OCI-LY7 (cell line): Measurements from ENCODE around the gene TTC24. TPM values are rescaled to one million over a fixed set of nuclear protein-coding genes. Genes with fewer than 3 reads are reported as not detected.

Experiments used
- BruUV-seq: library from RNA; stranded (reverse); fragments of 400-500 nt; replicated peaks from 2 replicates; lab custom pipeline; 2021; lab: Mats Ljungman, UMichigan
- CTCF ChIA-PET: fragments of 300-600 bp; sonication (Branson Sonifier 250); formaldehyde crosslinking; loops from one replicate; lab custom pipeline; 2022; ENCODE audit warnings: antibody characterized with exemption; ENCODE audit not compliant: unreplicated experiment; lab: Charles Lee
- POLR2A ChIA-PET: fragments of 300-600 bp; sonication (Branson Sonifier 250); formaldehyde crosslinking; loops from one replicate; lab custom pipeline; 2022; ENCODE audit warnings: antibody characterized with exemption; lab: Charles Lee
- DNase-seq: peaks from one replicate; pipeline ENCODE4 v3.0.0-alpha.2; 2015; ENCODE audit warnings: low spot score
- H2AFZ ChIP-seq: fragments of 200-600 bp; sonication (generic), shearing (Covaris generic); 2 replicates; pipeline ENCODE4 v1.6.1; 2014; ENCODE audit warnings: mild to moderate bottlenecking, antibody characterized with exemption, low read length, moderate library complexity
- H3K27ac ChIP-seq: fragments of 200-600 bp; sonication (generic); 2 replicates; pipeline ENCODE4 v1.5.1; 2014; ENCODE audit warnings: mixed run types, low read depth, mild to moderate bottlenecking, moderate library complexity, low read length, inconsistent platforms; ENCODE audit not compliant: poor library complexity, severe bottlenecking
- H3K36me3 ChIP-seq: fragments of 200-600 bp; sonication (generic); 2 replicates; pipeline ENCODE4 v1.6.1; 2014; ENCODE audit warnings: mild to moderate bottlenecking, antibody characterized with exemption, low read length, moderate library complexity, mixed read lengths; ENCODE audit not compliant: insufficient read depth
- H3K4me1 ChIP-seq: fragments of 200-600 bp; sonication (generic); 2 replicates; pipeline ENCODE4 v1.5.1; 2014; ENCODE audit warnings: mild to moderate bottlenecking, low read length; ENCODE audit not compliant: insufficient read depth, poor library complexity, severe bottlenecking
- H3K4me2 ChIP-seq: fragments of 200-600 bp; sonication (generic); 2 replicates; pipeline ENCODE4 v1.6.1; 2014; ENCODE audit warnings: mild to moderate bottlenecking, low read length
- H3K4me3 ChIP-seq: fragments of 200-600 bp; sonication (generic); 2 replicates; pipeline ENCODE4 v1.5.1; 2014; ENCODE audit warnings: mild to moderate bottlenecking, low read depth, low read length; ENCODE audit not compliant: poor library complexity, severe bottlenecking
- H3K79me2 ChIP-seq: fragments of 200-600 bp; sonication (generic); 2 replicates; pipeline ENCODE4 v1.6.1; 2016; ENCODE audit warnings: low read depth, mild to moderate bottlenecking, low read length, moderate library complexity, mixed read lengths; ENCODE audit not compliant: insufficient read depth
- H3K9me2 ChIP-seq: fragments of 200-600 bp; sonication (generic); 2 replicates; pipeline ENCODE4 v1.6.1; 2016; ENCODE audit warnings: mild to moderate bottlenecking, low read length, mixed read lengths; ENCODE audit not compliant: insufficient read depth
- H3K9me3 ChIP-seq: fragments of 200-600 bp; sonication (generic); 2 replicates; pipeline ENCODE4 v1.6.1; 2014; ENCODE audit warnings: mild to moderate bottlenecking, mixed run types, low read length, mixed read lengths
- H4K20me1 ChIP-seq: fragments of 200-600 bp; sonication (generic); 2 replicates; pipeline ENCODE4 v1.6.1; 2014; ENCODE audit warnings: mild to moderate bottlenecking, antibody characterized with exemption, low read length, moderate library complexity, mixed read lengths; ENCODE audit not compliant: insufficient read depth
- EZH2phosphoT487 ChIP-seq: fragments of 200-600 bp; sonication (generic); IDR thresholded peaks from 2 replicates; pipeline ENCODE4 v1.6.1; 2018; ENCODE audit warnings: low read depth, borderline replicate concordance, mild to moderate bottlenecking, mixed run types, antibody characterized with exemption, low read length, moderate library complexity, mixed read lengths
- intact Hi-C: fragments of 100-400 bp; cut with micrococcal nuclease; formaldehyde crosslinking; loops from one replicate; pipeline ENCODE4 v1.10.0; 2022; ENCODE audit not compliant: unreplicated experiment
- total RNA-seq, 2 experiments: library from RNA; depleted of rRNA in 1 of 2; stranded (reverse); fragments of >200 nt in 1 of 2; shearing (Covaris generic) in 1 of 2; gene quantifications; 2 replicates each; pipeline ENCODE4 v1.2.3, GENCODE V29; 2014 to 2022
- TF ChIP-seq, protein P1 (sequence below): fragments of 200-600 bp; sonication (generic); conservative IDR thresholded peaks from 2 replicates; pipeline ENCODE4 v1.5.1; 2014; ENCODE audit warnings: mild to moderate bottlenecking, antibody characterized with exemption, low read length, moderate library complexity, mixed read lengths

Gene TTC24
- total RNA-seq, 2 experiments from 2014 or later = 2.8 to 11.9 TPM

DNA sequence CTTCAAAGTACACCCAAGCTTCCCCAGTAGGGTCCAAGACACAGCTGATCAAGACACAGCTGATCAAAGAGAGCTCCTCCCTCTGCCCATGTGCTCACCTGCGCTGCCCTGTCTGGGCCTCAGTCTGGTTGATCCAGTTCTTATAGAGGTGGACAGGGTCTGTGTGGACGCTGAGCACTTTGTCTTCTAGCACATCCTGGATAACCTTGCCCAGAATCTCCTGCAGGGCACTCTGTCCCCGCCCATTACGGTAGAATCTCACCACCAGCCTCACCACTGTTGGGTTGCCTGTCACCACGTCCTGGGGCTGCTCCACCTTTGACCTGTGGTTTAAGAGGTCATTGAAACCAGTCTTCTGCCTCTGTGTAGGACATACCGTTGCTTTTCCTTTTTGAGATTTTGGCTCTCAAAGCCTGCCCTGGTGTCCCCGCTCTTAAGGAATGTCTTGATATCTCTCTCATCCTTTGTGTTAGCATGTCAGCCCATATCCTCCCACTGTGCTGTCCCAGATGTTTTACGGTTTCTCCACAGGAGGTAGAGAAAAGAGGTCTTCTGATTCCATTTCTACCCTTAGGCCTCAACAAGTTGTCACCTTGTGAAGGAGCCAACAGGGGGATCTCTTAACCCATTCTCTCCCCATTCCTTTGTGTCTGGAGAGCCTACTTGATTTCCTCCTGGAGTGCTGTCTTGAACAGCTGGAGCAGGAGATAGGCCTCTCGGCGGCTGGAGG lies 40.6 kb upstream of the TTC24 start:
- intact Hi-C loops = no loop called here
- no peak overlapping the region for H2AFZ ChIP-seq
- H3K9me3 ChIP-seq = no peaks in the 10 kb centered on the region
- POLR2A ChIA-PET = interaction anchor here (3.9 kb wide), 1 partner anchor 14 kb away, joined by 17 read pairs; no protein-coding TSS in a partner anchor
- H4K20me1 ChIP-seq = no peaks in the 10 kb centered on the region
- no peaks in the 10 kb centered on the region for H3K4me1 ChIP-seq
- TF ChIP-seq, protein P1, sequence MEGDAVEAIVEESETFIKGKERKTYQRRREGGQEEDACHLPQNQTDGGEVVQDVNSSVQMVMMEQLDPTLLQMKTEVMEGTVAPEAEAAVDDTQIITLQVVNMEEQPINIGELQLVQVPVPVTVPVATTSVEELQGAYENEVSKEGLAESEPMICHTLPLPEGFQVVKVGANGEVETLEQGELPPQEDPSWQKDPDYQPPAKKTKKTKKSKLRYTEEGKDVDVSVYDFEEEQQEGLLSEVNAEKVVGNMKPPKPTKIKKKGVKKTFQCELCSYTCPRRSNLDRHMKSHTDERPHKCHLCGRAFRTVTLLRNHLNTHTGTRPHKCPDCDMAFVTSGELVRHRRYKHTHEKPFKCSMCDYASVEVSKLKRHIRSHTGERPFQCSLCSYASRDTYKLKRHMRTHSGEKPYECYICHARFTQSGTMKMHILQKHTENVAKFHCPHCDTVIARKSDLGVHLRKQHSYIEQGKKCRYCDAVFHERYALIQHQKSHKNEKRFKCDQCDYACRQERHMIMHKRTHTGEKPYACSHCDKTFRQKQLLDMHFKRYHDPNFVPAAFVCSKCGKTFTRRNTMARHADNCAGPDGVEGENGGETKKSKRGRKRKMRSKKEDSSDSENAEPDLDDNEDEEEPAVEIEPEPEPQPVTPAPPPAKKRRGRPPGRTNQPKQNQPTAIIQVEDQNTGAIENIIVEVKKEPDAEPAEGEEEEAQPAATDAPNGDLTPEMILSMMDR = no peak
- no peak for TF ChIP-seq EZH2phosphoT487
- no peak overlapping the region for H3K27ac ChIP-seq
- BruUV-seq = no TSS peak
- H3K4me3 ChIP-seq = no peak overlapping the region
- no peaks in the 10 kb centered on the region for H3K9me2 ChIP-seq
- CTCF ChIA-PET = no interaction called here
- H3K36me3 ChIP-seq = peaks cover 34% of the 10 kb centered on the region
- no peak overlapping the region for H3K4me2 ChIP-seq
- H3K79me2 ChIP-seq = no peaks in the 10 kb centered on the region
- no peak for DNase-seq

GRCh38 chr1:156539818-156540355 lies 39.6 kb upstream of the TTC24 start:
- no peaks in the 10 kb centered on the region for H3K4me1 ChIP-seq
- no peaks in the 10 kb centered on the region for H3K9me2 ChIP-seq
- no peak overlapping the region for H3K27ac ChIP-seq
- no peaks in the 10 kb centered on the region for H4K20me1 ChIP-seq
- H3K9me3 ChIP-seq = no peaks in the 10 kb centered on the region
- DNase-seq = no peak
- H3K79me2 ChIP-seq = no peaks in the 10 kb centered on the region
- ChIA-PET CTCF (no interaction called here), POLR2A (no interaction called here)
- H3K4me3 ChIP-seq = no peak overlapping the region
- no peak overlapping the region for H2AFZ ChIP-seq
- BruUV-seq = no TSS peak
- TF ChIP-seq, protein P1 = no peak
- no peak for TF ChIP-seq EZH2phosphoT487
- no peak overlapping the region for H3K4me2 ChIP-seq
- H3K36me3 ChIP-seq = peaks cover 25% of the 10 kb centered on the region
- intact Hi-C loops = no loop called here

GRCh38 chr1:156540955-156541354 lies 38.6 kb upstream of the TTC24 start:
- ChIA-PET CTCF (interaction anchor here (0.5 kb wide), 1 partner anchor 84 kb away, joined by 3 read pairs; no protein-coding TSS in a partner anchor), POLR2A (interaction anchor here (0.6 to 1.0 kb wide), 2 partner anchors 9 to 16 kb away, joined by 3 read pairs; no protein-coding TSS in a partner anchor)
- H3K27ac ChIP-seq = no peak overlapping the region
- no peaks in the 10 kb centered on the region for H4K20me1 ChIP-seq
- H3K4me2 ChIP-seq = no peak overlapping the region
- no peak overlapping the region for H3K4me3 ChIP-seq
- H3K9me2 ChIP-seq = no peaks in the 10 kb centered on the region
- peaks cover 23% of the 10 kb centered on the region for H3K36me3 ChIP-seq
- DNase-seq = no peak
- H3K79me2 ChIP-seq = no peaks in the 10 kb centered on the region
- TF ChIP-seq, protein P1 = no peak
- TF ChIP-seq EZH2phosphoT487 = no peak
- H2AFZ ChIP-seq = no peak overlapping the region
- H3K9me3 ChIP-seq = no peaks in the 10 kb centered on the region
- no peaks in the 10 kb centered on the region for H3K4me1 ChIP-seq
- intact Hi-C loops = no loop called here
- no TSS peak for BruUV-seq
